Measurements from ENCODE around the gene KRTAP5-1. TPM values are rescaled to one million over a fixed set of nuclear protein-coding genes. Genes with fewer than 3 reads are reported as not detected.

The KRTAP5-1 gene
- total RNA-seq, 1 experiment from 2014 or later = not detected

DNA sequence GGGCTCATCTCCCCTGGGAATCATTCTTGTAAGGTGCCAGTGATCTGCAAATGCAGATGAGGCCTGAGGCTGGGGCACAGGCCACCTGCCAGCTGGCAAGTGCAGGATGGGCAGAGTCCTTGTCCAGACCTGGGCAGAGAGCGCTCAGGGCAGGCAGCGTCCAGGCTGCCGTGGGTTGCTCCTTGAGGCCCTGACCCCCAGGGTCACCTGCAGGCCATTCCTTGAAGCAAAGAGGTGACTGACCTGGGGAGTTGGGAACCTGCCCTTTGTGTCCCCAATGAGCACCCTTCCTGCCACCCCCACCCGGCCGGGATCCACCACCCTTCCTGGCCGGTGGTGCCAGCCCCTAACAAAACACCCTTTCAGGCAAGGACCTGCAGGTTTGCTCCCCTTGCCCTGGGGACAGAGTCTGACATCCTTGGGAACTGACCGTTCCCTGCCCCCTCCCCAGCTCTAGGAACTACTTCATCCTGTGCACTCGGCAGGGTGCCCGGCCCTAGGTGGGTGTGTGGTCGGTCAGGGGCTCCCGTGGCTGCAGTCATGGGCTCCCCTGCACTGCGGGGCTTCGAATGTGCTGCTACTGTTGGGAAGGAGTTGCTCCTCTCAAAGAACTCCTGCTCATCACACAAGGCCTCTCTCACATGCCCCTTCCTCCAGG is 41.3 kb downstream of the KRTAP5-1 start:
- no peak overlapping the region for H3K4me3 Mint-ChIP-seq (ENCODE audit: unreplicated experiment)
- H3K36me3 Mint-ChIP-seq (ENCODE audit: insufficient read depth, unreplicated experiment) = no peaks in the 10 kb centered on the region
- no peak overlapping the region for H3K27ac Mint-ChIP-seq (ENCODE audit: low read depth, unreplicated experiment)
- no peaks in the 10 kb centered on the region for H3K9me3 Mint-ChIP-seq (ENCODE audit: unreplicated experiment)
- TF ChIP-seq CTCF (IDR thresholded peaks at IDR 0.05; ENCODE audit: unreplicated experiment) = no peak
- no peak for DNase-seq (ENCODE audit: unreplicated experiment)
- no TSS peak for BruUV-seq (replicated peaks)
- H3K4me1 Mint-ChIP-seq (ENCODE audit: insufficient read depth, unreplicated experiment) = no peaks in the 10 kb centered on the region
- no peaks in the 10 kb centered on the region for H3K27me3 Mint-ChIP-seq (ENCODE audit: insufficient read depth, unreplicated experiment)
- ChIA-PET POLR2A (no interaction called here), CTCF (interaction anchor here (7.3 kb wide), 1 partner anchor 30 kb away, joined by 94 read pairs; no protein-coding TSS in a partner anchor)
- intact Hi-C loops (cut with micrococcal nuclease) = no loop called here

- no peaks in the 10 kb centered on the region for H3K4me1 Mint-ChIP-seq (ENCODE audit: insufficient read depth, unreplicated experiment)
- no peaks in the 10 kb centered on the region for H3K36me3 Mint-ChIP-seq (ENCODE audit: insufficient read depth, unreplicated experiment)
- no peaks in the 10 kb centered on the region for H3K9me3 Mint-ChIP-seq (ENCODE audit: unreplicated experiment)
- H3K4me3 Mint-ChIP-seq (ENCODE audit: unreplicated experiment) = no peak overlapping the region
- no TSS peak for BruUV-seq (replicated peaks)
- ChIA-PET CTCF (interaction anchor here (0.6 to 1.1 kb wide), 2 partner anchors 16 to 97 kb away, joined by 3 to 4 read pairs; no protein-coding TSS in a partner anchor), POLR2A (no interaction called here)
- no peak for DNase-seq (ENCODE audit: unreplicated experiment)
- no peak for TF ChIP-seq CTCF (IDR thresholded peaks at IDR 0.05; ENCODE audit: unreplicated experiment)
- intact Hi-C loops (cut with micrococcal nuclease) = no loop called here
- H3K27me3 Mint-ChIP-seq (ENCODE audit: insufficient read depth, unreplicated experiment) = no peaks in the 10 kb centered on the region
- H3K27ac Mint-ChIP-seq (ENCODE audit: low read depth, unreplicated experiment) = no peak overlapping the region
Measured at GRCh38 chr11:1542267-1542666, 42.8 kb downstream of the KRTAP5-1 start.

DNA sequence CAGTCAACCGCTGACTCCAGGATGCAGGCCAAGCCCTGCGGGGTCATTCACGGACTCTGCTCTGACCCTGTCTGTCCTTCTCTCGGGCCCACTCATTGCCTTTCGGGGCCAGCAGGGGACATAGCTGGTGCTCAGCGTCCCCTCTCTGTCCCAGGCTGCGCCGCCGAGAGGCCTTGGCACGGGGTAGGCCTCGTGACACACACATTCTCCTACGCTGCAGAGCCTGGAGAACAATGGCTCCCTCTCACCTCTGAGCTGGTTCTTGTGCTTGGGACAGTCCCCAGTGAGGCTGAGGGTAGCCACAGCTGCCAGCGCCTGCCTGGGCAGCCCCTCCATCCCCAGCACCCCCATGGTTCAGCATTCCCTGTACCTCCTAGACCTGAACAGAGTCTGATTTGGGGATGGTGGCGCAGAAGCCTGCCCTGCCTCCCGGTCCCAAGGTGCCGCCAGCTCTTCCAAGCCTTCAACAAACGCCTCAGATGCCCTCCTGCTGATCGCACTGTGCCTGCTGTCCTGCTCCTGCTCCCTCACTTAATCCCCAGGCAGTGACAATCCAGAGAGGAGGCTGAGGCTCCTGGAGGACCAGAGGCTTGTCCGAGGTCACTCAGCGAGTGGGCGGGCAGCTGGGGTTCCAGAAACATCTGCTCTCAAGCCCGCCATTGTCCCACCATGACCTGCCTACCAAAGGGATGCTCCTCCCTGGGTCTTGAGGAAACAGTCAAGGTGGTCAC is 43.4 kb downstream of the KRTAP5-1 start:
- Mint-ChIP-seq H3K36me3 (ENCODE audit: insufficient read depth, unreplicated experiment) (no peaks in the 10 kb centered on the region), H3K27me3 (ENCODE audit: insufficient read depth, unreplicated experiment) (no peaks in the 10 kb centered on the region), H3K27ac (ENCODE audit: low read depth, unreplicated experiment) (no peak overlapping the region), H3K4me3 (ENCODE audit: unreplicated experiment) (no peak overlapping the region), H3K4me1 (ENCODE audit: insufficient read depth, unreplicated experiment) (no peaks in the 10 kb centered on the region), H3K9me3 (ENCODE audit: unreplicated experiment) (no peaks in the 10 kb centered on the region)
- ChIA-PET CTCF (interaction anchor here (0.6 to 1.1 kb wide), 5 partner anchors 17 to 98 kb away, joined by 3 to 10 read pairs (median 4); no protein-coding TSS in a partner anchor), POLR2A (no interaction called here)
- BruUV-seq (replicated peaks) = no TSS peak
- intact Hi-C loops (cut with micrococcal nuclease) = no loop called here
- DNase-seq (ENCODE audit: unreplicated experiment) = no peak
- TF ChIP-seq CTCF (IDR thresholded peaks at IDR 0.05; ENCODE audit: unreplicated experiment) = no peak

DNA sequence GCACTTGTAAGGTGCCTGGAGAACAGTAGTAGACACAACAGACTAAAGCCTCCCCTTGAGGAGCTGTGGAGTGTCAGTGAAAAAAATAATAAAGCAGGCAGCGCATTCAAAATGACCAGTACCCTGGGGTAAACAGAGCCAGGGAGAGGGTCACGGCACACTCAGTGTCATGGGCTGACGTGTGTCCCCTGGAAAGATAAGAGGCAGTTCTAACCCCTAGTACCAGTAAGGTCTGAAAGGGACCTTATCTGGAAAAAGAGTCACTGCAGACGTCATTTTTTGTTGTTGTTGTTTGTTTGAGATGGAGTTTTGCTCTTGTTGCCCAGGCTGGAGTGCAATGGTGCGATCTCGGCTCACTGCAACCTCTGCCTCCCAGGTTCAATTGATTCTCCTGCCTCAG is 45.0 kb downstream of the KRTAP5-1 start:
- ChIA-PET POLR2A (no interaction called here), CTCF (interaction anchor here (1.2 kb wide), 1 partner anchor 34 kb away, joined by 3 read pairs; no protein-coding TSS in a partner anchor)
- intact Hi-C loops (cut with micrococcal nuclease) = no loop called here
- H3K4me3 Mint-ChIP-seq (ENCODE audit: unreplicated experiment) = no peak overlapping the region
- BruUV-seq (replicated peaks) = no TSS peak
- peaks cover 7% of the 10 kb centered on the region for H3K4me1 Mint-ChIP-seq (ENCODE audit: insufficient read depth, unreplicated experiment)
- no peak for DNase-seq (ENCODE audit: unreplicated experiment)
- H3K36me3 Mint-ChIP-seq (ENCODE audit: insufficient read depth, unreplicated experiment) = no peaks in the 10 kb centered on the region
- no peak overlapping the region for H3K27ac Mint-ChIP-seq (ENCODE audit: low read depth, unreplicated experiment)
- TF ChIP-seq CTCF (IDR thresholded peaks at IDR 0.05; ENCODE audit: unreplicated experiment) = no peak
- H3K27me3 Mint-ChIP-seq (ENCODE audit: insufficient read depth, unreplicated experiment) = no peaks in the 10 kb centered on the region
- no peaks in the 10 kb centered on the region for H3K9me3 Mint-ChIP-seq (ENCODE audit: unreplicated experiment)
